OCI-LY1 (cell line): Measurements from ENCODE around the gene SH3RF3.

Source experiments
- H2AFZ ChIP-seq: fragments of 200-600 bp; sonication (generic), shearing (Covaris generic); 2 replicates; pipeline ENCODE4 v1.6.0; 2014; ENCODE audit warnings: antibody characterized with exemption, mild to moderate bottlenecking, low read length
- H3F3A ChIP-seq: fragments of 200-600 bp; sonication (generic), shearing (Covaris generic); 2 replicates; pipeline ENCODE4 v1.6.0; 2014; ENCODE audit warnings: mild to moderate bottlenecking, antibody characterized with exemption, low read length, moderate library complexity; ENCODE audit not compliant: insufficient read depth
- H3K27ac ChIP-seq: fragments of 200-600 bp; sonication (generic); 2 replicates; pipeline ENCODE4 v1.5.1; 2014; ENCODE audit warnings: low read length, mixed run types, mild to moderate bottlenecking, low read depth; ENCODE audit not compliant: poor library complexity, severe bottlenecking
- H3K27me3 ChIP-seq: fragments of 200-600 bp; sonication (generic); 2 replicates; pipeline ENCODE4 v1.6.0; 2014; ENCODE audit warnings: antibody characterized with exemption, mild to moderate bottlenecking, low read length, moderate library complexity; ENCODE audit not compliant: insufficient read depth
- H3K36me3 ChIP-seq: fragments of 200-600 bp; sonication (generic); 2 replicates; pipeline ENCODE4 v1.6.1; 2014; ENCODE audit warnings: mild to moderate bottlenecking, antibody characterized with exemption, low read length, moderate library complexity, mixed read lengths; ENCODE audit not compliant: insufficient read depth
- H3K4me1 ChIP-seq: fragments of 200-600 bp; sonication (generic); 2 replicates; pipeline ENCODE4 v1.5.1; 2014; ENCODE audit warnings: mild to moderate bottlenecking, low read length, moderate library complexity; ENCODE audit not compliant: insufficient read depth, severe bottlenecking
- H3K4me2 ChIP-seq: fragments of 200-600 bp; sonication (generic), shearing (Covaris generic); 2 replicates; pipeline ENCODE4 v1.6.1; 2014; ENCODE audit warnings: low read length
- H3K4me3 ChIP-seq: fragments of 200-600 bp; sonication (generic); 2 replicates; pipeline ENCODE4 v1.5.1; 2014; ENCODE audit warnings: low read length, low read depth, mild to moderate bottlenecking, mixed read lengths; ENCODE audit not compliant: poor library complexity, severe bottlenecking
- H3K79me2 ChIP-seq: fragments of 200-600 bp; shearing (Covaris generic); 2 replicates; pipeline ENCODE4 v1.6.1; 2016; ENCODE audit warnings: mixed run types, low read length, mixed read lengths; ENCODE audit not compliant: insufficient read depth
- H3K9ac ChIP-seq: fragments of 200-600 bp; sonication (generic), shearing (Covaris generic); 2 replicates; pipeline ENCODE4 v1.6.1; 2014; ENCODE audit warnings: mild to moderate bottlenecking, low read length, mixed read lengths
- H3K9me2 ChIP-seq: fragments of 200-600 bp; sonication (generic), shearing (Covaris generic); 2 replicates; pipeline ENCODE4 v1.6.1; 2014; ENCODE audit warnings: low read depth, mild to moderate bottlenecking, low read length, mixed read lengths
- H3K9me3 ChIP-seq: fragments of 200-600 bp; shearing (Covaris generic); 2 replicates; pipeline ENCODE4 v1.6.1; 2014; ENCODE audit warnings: low read length, mixed read lengths
- H4K20me1 ChIP-seq: fragments of 200-600 bp; sonication (generic), shearing (Covaris generic); 2 replicates; pipeline ENCODE4 v1.6.0; 2016; ENCODE audit warnings: mild to moderate bottlenecking, low read length; ENCODE audit not compliant: insufficient read depth
- EZH2 ChIP-seq: fragments of 200-600 bp; sonication (generic), shearing (Covaris generic); IDR thresholded peaks from 2 replicates; pipeline ENCODE4 v1.8.0; 2017; ENCODE audit warnings: borderline replicate concordance, mixed run types, mild to moderate bottlenecking, antibody characterized with exemption, low read length, moderate library complexity, mixed read lengths
- TF ChIP-seq, protein P1 (sequence below): fragments of 200-600 bp; sonication (generic), shearing (Covaris generic); IDR thresholded peaks from 2 replicates; pipeline ENCODE4 v1.5.1; 2017; ENCODE audit warnings: mild to moderate bottlenecking, antibody characterized with exemption, low read length, moderate library complexity, mixed read lengths

Gene SH3RF3

DNA sequence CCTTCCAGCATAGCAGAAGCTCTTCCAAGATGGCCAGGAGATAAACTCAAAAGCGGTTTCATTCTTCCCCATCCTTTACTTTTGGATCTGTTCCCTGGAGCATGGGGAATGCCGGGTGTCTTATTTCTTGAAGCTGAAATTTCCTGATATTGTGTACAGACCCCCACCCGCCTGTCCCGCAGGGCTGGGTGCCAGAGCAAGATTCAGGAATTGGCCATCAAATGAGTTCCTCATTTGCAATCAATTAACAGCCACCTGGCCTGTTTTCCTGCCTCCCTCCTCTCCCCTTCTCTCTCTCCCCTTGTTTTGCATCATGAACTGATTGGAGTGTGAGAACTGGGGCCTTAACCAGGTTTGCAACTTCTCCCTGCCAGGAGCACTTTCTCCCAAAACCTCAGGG, 202.1 kb downstream of the SH3RF3 start:
- Histone ChIP-seq H3K79me2 (no peaks in the 10 kb centered on the region), H3K4me3 (no peak overlapping the region), H3K36me3 (no peaks in the 10 kb centered on the region), H3K4me2 (no peak overlapping the region), H2AFZ (no peak overlapping the region), H3K9me2 (no peaks in the 10 kb centered on the region), H3K27ac (no peak overlapping the region), H3K4me1 (no peaks in the 10 kb centered on the region), H3F3A (no peaks in the 10 kb centered on the region), H4K20me1 (no peaks in the 10 kb centered on the region), H3K27me3 (no peaks in the 10 kb centered on the region), H3K9ac (no peak overlapping the region), H3K9me3 (no peaks in the 10 kb centered on the region)
- no peak for TF ChIP-seq EZH2
- TF ChIP-seq, protein P1, sequence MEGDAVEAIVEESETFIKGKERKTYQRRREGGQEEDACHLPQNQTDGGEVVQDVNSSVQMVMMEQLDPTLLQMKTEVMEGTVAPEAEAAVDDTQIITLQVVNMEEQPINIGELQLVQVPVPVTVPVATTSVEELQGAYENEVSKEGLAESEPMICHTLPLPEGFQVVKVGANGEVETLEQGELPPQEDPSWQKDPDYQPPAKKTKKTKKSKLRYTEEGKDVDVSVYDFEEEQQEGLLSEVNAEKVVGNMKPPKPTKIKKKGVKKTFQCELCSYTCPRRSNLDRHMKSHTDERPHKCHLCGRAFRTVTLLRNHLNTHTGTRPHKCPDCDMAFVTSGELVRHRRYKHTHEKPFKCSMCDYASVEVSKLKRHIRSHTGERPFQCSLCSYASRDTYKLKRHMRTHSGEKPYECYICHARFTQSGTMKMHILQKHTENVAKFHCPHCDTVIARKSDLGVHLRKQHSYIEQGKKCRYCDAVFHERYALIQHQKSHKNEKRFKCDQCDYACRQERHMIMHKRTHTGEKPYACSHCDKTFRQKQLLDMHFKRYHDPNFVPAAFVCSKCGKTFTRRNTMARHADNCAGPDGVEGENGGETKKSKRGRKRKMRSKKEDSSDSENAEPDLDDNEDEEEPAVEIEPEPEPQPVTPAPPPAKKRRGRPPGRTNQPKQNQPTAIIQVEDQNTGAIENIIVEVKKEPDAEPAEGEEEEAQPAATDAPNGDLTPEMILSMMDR: no peak

DNA sequence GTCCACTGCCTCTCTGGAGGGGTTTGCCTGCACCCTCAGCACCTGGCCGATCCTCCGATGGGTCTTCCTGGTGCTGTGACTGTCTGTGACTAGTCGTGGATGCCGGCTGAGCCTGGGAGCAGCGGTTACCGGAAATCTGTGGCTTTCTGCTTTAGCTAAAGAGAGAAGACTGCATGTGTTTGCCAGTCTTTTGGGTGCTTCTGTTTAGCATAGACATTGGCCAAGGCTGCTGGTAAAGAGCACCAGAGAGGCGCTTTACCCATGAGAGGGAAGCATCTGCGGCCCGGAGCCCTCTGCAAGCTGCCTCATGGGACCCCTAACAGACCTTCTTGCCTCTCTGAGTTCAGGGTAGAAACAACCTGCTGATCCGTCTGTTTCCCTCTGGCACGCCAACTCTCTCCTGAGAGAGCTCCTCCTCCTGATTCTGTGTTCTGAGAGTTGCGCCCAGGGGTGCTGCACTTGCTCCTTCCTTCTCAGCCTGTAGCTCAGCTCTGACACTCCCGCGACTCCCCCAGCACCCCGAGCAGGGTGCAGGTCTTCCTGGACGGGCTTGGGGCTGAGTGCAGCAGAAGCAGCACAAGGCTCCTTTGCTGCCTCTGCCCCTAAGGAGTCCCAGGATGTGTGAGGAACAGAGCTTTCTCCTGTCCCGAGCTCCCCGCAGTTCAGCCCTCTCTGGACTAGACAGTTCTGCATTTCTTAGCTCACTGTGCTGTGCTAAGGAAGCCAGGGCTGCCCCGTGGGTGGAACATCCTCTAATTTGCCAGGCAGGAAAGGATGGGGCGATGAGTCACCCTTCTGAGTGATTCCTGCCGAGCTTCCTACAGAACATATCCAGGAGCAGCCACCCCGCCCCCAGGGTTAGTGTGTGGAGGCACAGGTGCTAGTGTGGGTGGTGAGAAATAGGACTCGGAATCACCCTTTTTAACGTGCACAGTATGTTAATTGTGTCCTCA, 203.2 kb downstream of the SH3RF3 start:
- Histone ChIP-seq H3K4me3 (no peak overlapping the region), H3K9me2 (no peaks in the 10 kb centered on the region), H2AFZ (no peak overlapping the region), H3K9me3 (no peaks in the 10 kb centered on the region), H3K36me3 (no peaks in the 10 kb centered on the region), H3K4me1 (no peaks in the 10 kb centered on the region), H3K27me3 (no peaks in the 10 kb centered on the region), H3F3A (no peaks in the 10 kb centered on the region), H3K9ac (no peak overlapping the region), H3K4me2 (no peak overlapping the region), H3K27ac (no peak overlapping the region), H4K20me1 (no peaks in the 10 kb centered on the region), H3K79me2 (no peaks in the 10 kb centered on the region)
- TF ChIP-seq EZH2: no peak
- TF ChIP-seq, protein P1: no peak

DNA sequence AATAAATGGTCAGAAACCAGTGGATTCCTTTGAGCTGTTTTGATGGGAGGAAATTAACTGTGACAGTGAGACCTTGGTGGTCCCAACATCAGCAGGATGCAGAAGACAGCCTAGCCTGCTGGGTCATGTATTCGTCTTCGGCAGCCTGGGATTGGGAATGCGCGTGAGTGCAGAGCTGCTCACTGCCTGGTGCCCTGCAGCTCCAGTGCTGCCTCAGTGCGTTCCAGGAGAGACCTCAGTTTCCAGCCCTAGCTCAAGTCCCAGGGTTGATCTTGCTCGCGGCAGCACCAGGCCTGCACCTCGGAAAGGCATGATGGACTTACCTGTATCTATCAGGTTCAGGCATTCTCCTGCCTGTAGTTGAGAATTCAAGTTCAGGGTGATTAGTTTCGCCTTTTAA, 203.9 kb downstream of the SH3RF3 start:
- no peaks in the 10 kb centered on the region for H3K79me2 ChIP-seq
- no peaks in the 10 kb centered on the region for H4K20me1 ChIP-seq
- H3K9me3 ChIP-seq: no peaks in the 10 kb centered on the region
- H3K9me2 ChIP-seq: no peaks in the 10 kb centered on the region
- H3K36me3 ChIP-seq: no peaks in the 10 kb centered on the region
- H3K27ac ChIP-seq: no peak overlapping the region
- no peaks in the 10 kb centered on the region for H3K4me1 ChIP-seq
- TF ChIP-seq, protein P1: no peak
- TF ChIP-seq EZH2: no peak
- no peaks in the 10 kb centered on the region for H3K27me3 ChIP-seq
- no peak overlapping the region for H3K4me2 ChIP-seq
- H3K9ac ChIP-seq: no peak overlapping the region
- no peak overlapping the region for H2AFZ ChIP-seq
- H3F3A ChIP-seq: no peaks in the 10 kb centered on the region
- no peak overlapping the region for H3K4me3 ChIP-seq
